Measurements from ENCODE around the gene LSM5. TPM values are rescaled to one million over a fixed set of nuclear protein-coding genes. Genes with fewer than 3 reads are reported as not detected.

Gene LSM5
- total RNA-seq, 4 donors from 2014 or later: 30.7 to 82.0 (median 50.0) TPM

- no peak for DNase-seq
- H3K4me3 ChIP-seq: no peak overlapping the region
- TF ChIP-seq CTCF (IDR thresholded peaks at IDR 0.05) (no peak), POLR2A (IDR thresholded peaks at IDR 0.05) (no peak)
- H3K9me3 ChIP-seq: no peaks in the 10 kb centered on the region
- H3K36me3 ChIP-seq: no peaks in the 10 kb centered on the region
- intact Hi-C loops (cut with DNase I; ENCODE audit: low total_unique reads): no loop called here
- no peaks in the 10 kb centered on the region for H3K4me1 ChIP-seq
- no peak overlapping the region for H3K27ac ChIP-seq
- H3K27me3 ChIP-seq: no peaks in the 10 kb centered on the region
Observed at GRCh38 chr7:32535162-32535702, 45.1 kb upstream of the LSM5 start.

- no peaks in the 10 kb centered on the region for H3K36me3 ChIP-seq
- H3K27ac ChIP-seq: no peak overlapping the region
- H3K4me3 ChIP-seq: no peak overlapping the region
- DNase-seq: no peak
- no peaks in the 10 kb centered on the region for H3K4me1 ChIP-seq
- H3K9me3 ChIP-seq: no peaks in the 10 kb centered on the region
- H3K27me3 ChIP-seq: no peaks in the 10 kb centered on the region
- intact Hi-C loops (cut with DNase I; ENCODE audit: low total_unique reads): no loop called here
- TF ChIP-seq CTCF (IDR thresholded peaks at IDR 0.05): no peak
- no peak for TF ChIP-seq POLR2A (IDR thresholded peaks at IDR 0.05)
Observed at GRCh38 chr7:32533276-32534029, 43.3 kb upstream of the LSM5 start.

- TF ChIP-seq POLR2A (IDR thresholded peaks at IDR 0.05) (no peak), CTCF (IDR thresholded peaks at IDR 0.05) (no peak)
- no peaks in the 10 kb centered on the region for H3K36me3 ChIP-seq
- H3K4me3 ChIP-seq: no peak overlapping the region
- no peaks in the 10 kb centered on the region for H3K9me3 ChIP-seq
- H3K27ac ChIP-seq: no peak overlapping the region
- H3K4me1 ChIP-seq: no peaks in the 10 kb centered on the region
- no peaks in the 10 kb centered on the region for H3K27me3 ChIP-seq
- DNase-seq: no peak
- intact Hi-C loops (cut with DNase I; ENCODE audit: low total_unique reads): no loop called here
Observed at GRCh38 chr7:32532716-32533115, 42.5 kb upstream of the LSM5 start.

GRCh38 chr7:32532086-32532485, 41.9 kb upstream of the LSM5 start:
- no peak overlapping the region for H3K4me3 ChIP-seq
- H3K9me3 ChIP-seq: no peaks in the 10 kb centered on the region
- no peak overlapping the region for H3K27ac ChIP-seq
- no peaks in the 10 kb centered on the region for H3K27me3 ChIP-seq
- TF ChIP-seq POLR2A (IDR thresholded peaks at IDR 0.05): no peak
- TF ChIP-seq CTCF (IDR thresholded peaks at IDR 0.05): no peak
- no peak for DNase-seq
- no peaks in the 10 kb centered on the region for H3K36me3 ChIP-seq
- H3K4me1 ChIP-seq: no peaks in the 10 kb centered on the region
- intact Hi-C loops (cut with DNase I; ENCODE audit: low total_unique reads): no loop called here

- H3K4me3 ChIP-seq: no peak overlapping the region
- H3K4me1 ChIP-seq: no peaks in the 10 kb centered on the region
- intact Hi-C loops (cut with DNase I; ENCODE audit: low total_unique reads): no loop called here
- no peak overlapping the region for H3K27ac ChIP-seq
- no peak for TF ChIP-seq CTCF (IDR thresholded peaks at IDR 0.05)
- TF ChIP-seq POLR2A (IDR thresholded peaks at IDR 0.05): no peak
- H3K36me3 ChIP-seq: no peaks in the 10 kb centered on the region
- H3K9me3 ChIP-seq: no peaks in the 10 kb centered on the region
- no peaks in the 10 kb centered on the region for H3K27me3 ChIP-seq
- DNase-seq: no peak
Observed at GRCh38 chr7:32531402-32531801, 41.2 kb upstream of the LSM5 start.

Data from uterus (tissue), 4 donors.